SW 1271 (cell line): ENCODE data around the gene FCHSD2.
"Not testable (repeated sequence)": the region's sequence is repeated elsewhere in the genome, so short reads cannot be mapped to it uniquely, and the experiment has no call there.

Experiments used
- DNase-seq, 2 experiments: peaks; one replicate each; lab custom pipeline; 2025; lab: John Stamatoyannopoulos, UW

The FCHSD2 gene

GRCh38 chr11:73151416-73151815 lies 9.3 kb upstream of the FCHSD2 start:
- DNase-seq, result no peak

GRCh38 chr11:73149105-73149504 lies 7.0 kb upstream of the FCHSD2 start:
- no peak for DNase-seq

- DNase-seq, result no peak
Measured at GRCh38 chr11:73147771-73148681, 5.9 kb upstream of the FCHSD2 start.

DNA sequence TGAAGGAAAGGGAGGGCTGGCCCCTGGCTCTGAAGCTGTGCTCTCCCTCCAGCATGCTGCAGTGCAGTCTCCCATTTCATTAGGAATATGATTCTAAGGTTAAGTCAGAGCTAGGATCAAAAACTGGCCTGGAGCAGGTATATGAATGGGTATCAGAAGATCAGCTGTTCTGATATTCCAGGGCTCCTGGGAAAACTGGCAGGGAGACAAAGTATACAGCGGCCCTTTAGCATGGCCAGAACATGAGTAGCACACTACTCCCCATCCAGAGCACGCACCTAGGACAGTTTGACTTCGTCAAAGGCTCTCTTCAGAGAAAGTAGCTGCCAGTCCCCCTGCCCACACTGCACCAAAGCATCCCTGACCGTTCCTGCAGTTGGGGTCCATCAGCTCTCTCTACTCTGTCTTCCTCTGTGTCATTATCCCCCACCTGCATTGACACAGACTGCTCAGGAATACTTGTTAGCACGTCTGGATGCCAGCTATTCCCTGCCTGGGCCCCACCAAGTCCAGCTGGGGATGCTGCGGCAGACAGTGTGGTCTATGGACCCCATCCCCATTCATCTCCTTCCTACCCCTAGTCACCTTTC lies 4.0 kb upstream of the FCHSD2 start:
- no peak for DNase-seq

- DNase-seq, result no peak
Measured at GRCh38 chr11:73143126-73143838, 1.2 kb upstream of the FCHSD2 start.

GRCh38 chr11:73141309-73142127 lies 600 bp downstream of the FCHSD2 start:
- peak in 1 of 2 experiments; percentile 82 for DNase-seq

DNA sequence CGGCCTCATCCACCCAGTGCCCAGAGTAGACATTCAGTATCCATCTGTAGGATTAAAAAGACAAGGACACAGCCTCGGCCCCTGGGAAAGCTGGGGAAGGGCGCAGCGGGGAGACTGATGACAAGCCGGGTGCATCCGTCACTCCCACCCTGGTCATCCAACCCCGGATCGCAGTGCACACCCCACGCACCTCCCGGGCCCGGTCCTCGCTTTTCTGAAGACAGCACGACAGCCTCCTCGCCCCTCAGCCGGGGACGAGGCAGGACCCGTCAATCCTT lies 1.1 kb downstream of the FCHSD2 start:
- no peak for DNase-seq

GRCh38 chr11:73140213-73141030 lies 1.7 kb downstream of the FCHSD2 start:
- DNase-seq, result peak in 1 of 2 experiments; percentile 29

- no peak for DNase-seq
Measured at GRCh38 chr11:73139476-73140198, 2.5 kb downstream of the FCHSD2 start.

DNA sequence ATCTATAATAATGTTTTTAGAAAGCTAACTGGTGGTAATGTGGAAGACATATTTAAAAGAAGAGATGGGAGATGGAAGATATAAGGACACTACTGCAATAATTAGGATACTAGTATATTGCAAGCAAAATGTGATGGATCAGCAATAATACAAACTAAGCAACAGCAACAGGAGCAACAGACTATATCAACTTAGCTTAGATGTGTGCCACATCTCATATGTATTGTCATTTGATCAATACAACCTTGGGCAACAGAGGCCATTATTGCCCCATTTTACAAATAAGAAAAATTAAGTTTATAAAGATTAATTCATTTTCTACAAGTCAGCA lies 4.2 kb downstream of the FCHSD2 start:
- no peak for DNase-seq

DNA sequence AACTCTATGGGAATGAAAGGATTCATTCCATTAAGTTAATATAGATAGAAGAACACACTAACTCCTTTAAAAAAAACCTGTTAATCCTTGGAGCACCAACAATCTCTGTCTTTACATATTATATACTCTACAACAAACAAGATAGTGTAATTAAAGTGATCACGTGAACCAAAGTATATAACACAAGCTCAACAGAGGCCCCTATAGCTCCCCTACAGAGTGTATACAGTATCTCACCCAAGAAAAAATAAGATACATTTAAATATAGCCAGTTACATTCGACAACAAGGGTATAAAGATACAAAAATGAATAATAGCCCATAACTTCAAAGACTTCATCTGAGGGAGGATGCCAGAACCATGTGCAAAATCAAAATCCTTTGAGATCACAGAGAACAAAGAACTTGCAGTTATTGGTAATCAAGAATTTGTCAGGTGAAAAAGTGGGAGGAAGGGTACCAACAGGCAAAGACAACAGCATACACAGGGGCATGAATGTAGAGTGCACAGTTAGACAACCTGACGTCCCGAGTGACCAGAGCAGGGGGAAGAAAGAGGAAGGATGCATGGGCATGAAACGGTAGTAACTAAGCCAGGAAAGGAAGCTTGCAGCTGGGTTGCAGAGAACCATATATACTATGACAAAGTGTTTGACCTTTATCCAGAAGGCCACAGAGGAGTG lies 4.7 kb downstream of the FCHSD2 start:
- no peak for DNase-seq

GRCh38 chr11:73136722-73137121 lies 5.4 kb downstream of the FCHSD2 start:
- not testable (repeated sequence) for DNase-seq

DNA sequence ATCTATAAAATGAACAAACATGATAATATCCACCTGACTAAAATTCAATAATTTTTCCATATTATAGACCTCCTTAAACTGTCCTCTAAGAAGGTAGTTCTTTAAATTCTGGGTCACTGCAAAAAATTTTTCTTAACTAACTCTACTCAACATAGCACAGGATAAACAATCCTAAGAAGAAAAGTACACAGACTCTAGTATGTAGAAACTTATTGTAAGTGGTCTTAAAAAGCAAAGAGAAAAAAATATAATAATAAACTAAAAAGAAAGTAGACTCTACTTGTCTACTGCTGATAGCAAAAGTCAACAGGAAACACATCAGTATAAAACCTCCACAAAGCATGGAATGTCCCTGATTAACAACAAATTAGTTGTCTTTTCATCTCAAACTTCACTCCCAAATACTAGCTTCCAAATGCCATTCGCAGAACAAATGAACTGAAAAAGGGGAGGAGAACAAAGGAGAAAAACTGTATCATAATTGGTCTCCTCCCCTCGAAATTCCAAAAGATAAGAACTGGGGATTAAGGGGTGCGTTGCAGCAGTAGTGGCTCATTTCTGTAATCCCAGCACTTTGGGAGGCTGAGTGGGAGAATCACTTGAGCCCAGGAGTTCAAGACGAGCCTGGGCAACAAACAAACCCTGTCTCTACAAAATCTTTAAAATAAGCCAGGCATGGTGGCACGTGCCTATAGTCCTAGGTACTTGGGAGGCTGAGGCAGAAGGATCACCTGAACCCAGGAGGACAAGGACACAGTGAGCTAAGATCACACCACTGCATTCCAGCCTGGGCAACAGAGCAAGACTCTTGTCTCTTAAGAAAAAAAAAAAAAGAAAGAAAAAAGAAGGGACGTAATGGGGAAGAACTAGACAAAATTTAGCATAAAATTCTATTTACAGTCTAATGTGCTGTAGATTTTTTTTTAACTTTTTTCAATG lies 6.5 kb downstream of the FCHSD2 start:
- DNase-seq, result no peak

- not testable (repeated sequence) for DNase-seq
Measured at GRCh38 chr11:73132349-73132748, 9.8 kb downstream of the FCHSD2 start.

GRCh38 chr11:73130181-73130580 lies 11.9 kb downstream of the FCHSD2 start:
- DNase-seq, result no peak

GRCh38 chr11:73129198-73129597 lies 12.9 kb downstream of the FCHSD2 start:
- DNase-seq, result no peak

- DNase-seq, result no peak
Measured at GRCh38 chr11:73126804-73127480, 15.2 kb downstream of the FCHSD2 start.

- no peak for DNase-seq
Measured at GRCh38 chr11:73124800-73125199, 17.3 kb downstream of the FCHSD2 start.
